ENCODE data around the gene SLIT3.
A peak's percentile ranks its signal among the peaks of the same experiment; 100 is the strongest.

DNA sequence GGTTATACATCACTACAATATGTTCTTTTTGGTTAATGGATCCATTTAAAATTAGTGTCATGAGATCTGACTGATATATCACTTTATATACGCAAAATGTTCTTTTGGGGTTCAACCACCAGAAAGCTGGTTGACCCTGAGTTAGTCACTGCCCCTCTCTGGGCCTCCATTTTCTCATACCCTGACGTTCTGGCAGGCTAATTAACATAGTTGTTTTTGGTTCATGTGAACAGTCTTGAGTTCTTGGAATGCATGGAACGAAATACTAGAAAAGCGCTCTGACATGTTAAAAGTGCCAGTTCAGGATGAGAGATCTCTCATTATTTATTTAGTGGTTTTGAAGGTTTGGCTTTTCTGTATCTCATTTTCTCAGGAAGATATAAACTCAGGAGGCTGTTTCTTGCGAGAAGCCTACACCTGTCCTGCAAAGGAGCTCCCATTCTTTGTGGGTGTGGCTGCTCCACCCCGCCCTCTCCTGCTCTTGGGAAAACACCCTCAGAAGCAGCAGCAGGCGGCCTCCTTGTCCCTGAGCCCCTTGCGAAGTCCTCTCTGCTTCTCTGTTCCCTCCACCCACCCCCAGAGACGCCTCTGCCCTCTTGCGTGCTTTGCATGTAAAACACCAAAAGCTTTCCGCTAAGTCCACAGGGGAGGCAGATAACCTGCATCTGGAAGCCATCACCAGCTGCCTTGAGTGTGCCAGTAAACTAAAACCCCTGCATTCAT, 419.4 kb downstream of the SLIT3 start:
- TF ChIP-seq, protein P1, sequence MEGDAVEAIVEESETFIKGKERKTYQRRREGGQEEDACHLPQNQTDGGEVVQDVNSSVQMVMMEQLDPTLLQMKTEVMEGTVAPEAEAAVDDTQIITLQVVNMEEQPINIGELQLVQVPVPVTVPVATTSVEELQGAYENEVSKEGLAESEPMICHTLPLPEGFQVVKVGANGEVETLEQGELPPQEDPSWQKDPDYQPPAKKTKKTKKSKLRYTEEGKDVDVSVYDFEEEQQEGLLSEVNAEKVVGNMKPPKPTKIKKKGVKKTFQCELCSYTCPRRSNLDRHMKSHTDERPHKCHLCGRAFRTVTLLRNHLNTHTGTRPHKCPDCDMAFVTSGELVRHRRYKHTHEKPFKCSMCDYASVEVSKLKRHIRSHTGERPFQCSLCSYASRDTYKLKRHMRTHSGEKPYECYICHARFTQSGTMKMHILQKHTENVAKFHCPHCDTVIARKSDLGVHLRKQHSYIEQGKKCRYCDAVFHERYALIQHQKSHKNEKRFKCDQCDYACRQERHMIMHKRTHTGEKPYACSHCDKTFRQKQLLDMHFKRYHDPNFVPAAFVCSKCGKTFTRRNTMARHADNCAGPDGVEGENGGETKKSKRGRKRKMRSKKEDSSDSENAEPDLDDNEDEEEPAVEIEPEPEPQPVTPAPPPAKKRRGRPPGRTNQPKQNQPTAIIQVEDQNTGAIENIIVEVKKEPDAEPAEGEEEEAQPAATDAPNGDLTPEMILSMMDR (IDR thresholded peaks at IDR 0.05): peak; percentile 39
- TF ChIP-seq EZH2 (IDR thresholded peaks at IDR 0.05): no peak
- TF ChIP-seq EZH2phosphoT487 (IDR thresholded peaks at IDR 0.05): no peak
